HG03064 (cell line): ENCODE data around the gene IREB2.

Experiments
- ATAC-seq: cut with Tn5 transposase; IDR thresholded peaks from one replicate; pipeline ENCODE4 v1.9.1; 2021; ENCODE audit warnings: low read depth; ENCODE audit not compliant: unreplicated experiment

The IREB2 gene

GRCh38 chr15:78540141-78540870 lies 102.3 kb downstream of the IREB2 start, which contains the start of gene PSMA4:
PSMA4 (plus strand) TSS chr15:78540444; CDS start chr15:78541928, 1,484 bp downstream.
- peak; percentile 69 for ATAC-seq

DNA sequence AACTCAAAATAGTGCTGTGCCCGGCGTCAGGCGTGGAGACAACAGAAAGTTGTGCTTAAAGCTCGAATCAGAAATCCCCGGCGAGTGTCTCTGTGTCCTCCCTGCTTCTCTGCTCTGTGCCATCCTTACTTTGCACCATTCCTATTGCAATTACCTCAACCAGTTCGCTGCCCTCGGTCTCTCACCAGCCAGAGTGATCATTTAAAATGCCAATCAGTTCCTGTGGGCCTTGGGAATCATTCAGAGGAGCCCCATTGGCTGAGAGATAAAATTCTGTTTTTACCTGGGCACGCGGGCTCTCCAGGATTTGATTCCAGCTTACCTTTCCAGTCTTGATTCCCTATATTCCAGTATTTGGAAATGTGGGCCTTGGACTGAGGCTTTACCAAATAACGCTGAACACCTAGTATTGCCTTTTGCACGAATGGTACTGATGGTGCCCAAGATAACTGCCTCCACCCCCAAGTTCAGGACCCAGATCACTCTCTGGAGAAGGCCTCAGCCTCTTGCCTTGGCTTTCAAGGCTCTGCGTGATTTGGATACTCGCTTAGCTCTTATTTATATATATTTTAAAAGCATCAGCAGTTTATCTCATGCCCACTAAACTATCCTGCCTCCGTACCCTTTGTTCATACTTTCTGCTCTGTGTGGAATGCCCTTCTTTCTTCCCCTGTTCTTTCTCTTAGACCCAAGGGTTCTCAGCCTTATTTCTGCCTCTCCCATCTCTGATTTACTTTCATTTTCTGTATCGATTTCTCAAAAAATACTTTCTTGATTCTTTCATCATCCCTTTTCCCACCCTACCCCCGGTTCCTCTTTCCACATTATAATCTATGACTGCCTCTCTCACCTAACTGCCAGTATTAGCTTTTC lies 103.1 kb downstream of the IREB2 start:
- no peak for ATAC-seq

DNA sequence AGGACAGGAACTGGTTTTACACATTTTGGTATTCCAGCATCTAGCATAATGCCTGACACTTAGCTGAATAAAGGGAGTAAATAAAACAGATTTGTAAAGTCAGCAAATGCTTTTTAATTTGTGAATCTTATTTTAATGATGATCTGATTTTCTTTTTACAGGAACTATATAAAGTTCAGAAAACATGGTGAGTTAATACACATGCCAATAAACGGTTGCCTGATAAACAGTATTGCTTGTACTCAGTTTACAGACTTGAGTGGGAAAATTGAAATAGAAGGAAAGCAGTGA lies 103.7 kb downstream of the IREB2 start:
- ATAC-seq = no peak

GRCh38 chr15:78542647-78543046 lies 104.6 kb downstream of the IREB2 start:
- no peak for ATAC-seq

- no peak for ATAC-seq
Observed at GRCh38 chr15:78550194-78550593, 112.2 kb downstream of the IREB2 start.

DNA sequence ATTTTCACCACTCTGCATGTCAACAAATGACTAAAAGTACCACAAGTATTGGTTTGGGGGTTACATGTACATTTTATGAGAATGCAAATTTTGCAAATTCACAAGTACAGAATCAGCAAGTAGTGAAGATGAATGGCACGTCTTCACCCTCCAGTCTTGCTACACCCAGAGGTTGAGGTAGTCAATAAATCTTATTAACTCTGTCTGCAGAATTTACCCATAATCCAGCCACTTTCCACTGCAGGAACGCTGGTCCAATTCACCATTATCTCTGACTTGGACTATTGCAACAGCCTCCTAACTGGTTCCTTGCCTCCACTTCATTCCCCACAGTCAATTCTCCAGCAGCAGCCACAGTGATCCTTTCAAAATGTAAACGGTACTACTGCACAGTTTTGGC lies 112.8 kb downstream of the IREB2 start:
- ATAC-seq = no peak
